Upper lobe of left lung (tissue), 4 donors: ENCODE measurements around the gene VAPB.

Source experiments
- CTCF ChIP-seq, 6 experiments: fragments of 450-650 bp in 4 of 6; fragments of 200-600 bp in 2 of 6; sonication (generic) in 2 of 6; IDR thresholded peaks; one replicate each; pipeline ENCODE4 v1.5.1; 2016 to 2019; ENCODE audit warnings: antibody characterized with exemption in 6 of 6
- EP300 ChIP-seq, 4 donors: sonication (generic); formaldehyde crosslinking; IDR thresholded peaks; one replicate each; pipeline ENCODE4 v1.5.1; 2017; ENCODE audit warnings: antibody characterized with exemption in 4 of 4, control low read depth in 2 of 4
- POLR2A ChIP-seq, 4 donors: fragments of 450-650 bp; IDR thresholded peaks; one replicate each; pipeline ENCODE4 v1.5.1; 2016 to 2017; ENCODE audit warnings: antibody characterized with exemption in 4 of 4, mild to moderate bottlenecking in 2 of 4
- POLR2AphosphoS5 ChIP-seq, 2 donors: sonication (generic); formaldehyde crosslinking; IDR thresholded peaks; one replicate each; pipeline ENCODE4 v1.5.1; 2017; ENCODE audit warnings: antibody characterized with exemption in 2 of 2

DNA sequence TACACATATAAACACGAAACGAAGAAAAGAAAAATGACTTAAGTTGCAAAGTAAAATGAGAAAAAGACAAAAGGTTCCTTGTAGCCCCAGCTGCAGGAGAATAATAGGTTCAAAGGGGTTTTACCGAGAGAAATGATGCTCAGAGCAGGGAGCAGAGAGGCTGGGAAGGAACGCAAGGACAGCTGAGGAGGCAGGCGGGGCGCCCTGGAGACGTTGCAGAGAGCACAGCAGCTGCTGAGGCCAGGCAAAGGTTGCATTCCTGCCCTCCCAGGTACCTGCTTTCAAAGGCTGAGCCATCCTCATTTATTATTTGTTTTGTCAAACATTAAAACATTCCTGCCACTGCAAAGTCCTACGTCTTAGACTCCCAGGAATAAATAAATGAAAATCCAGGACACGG is 16.2 kb upstream of the VAPB start:
- no peak for TF ChIP-seq CTCF (IDR thresholded peaks at IDR 0.05)
- no peak for TF ChIP-seq POLR2AphosphoS5 (IDR thresholded peaks at IDR 0.05)
- no peak for TF ChIP-seq EP300 (IDR thresholded peaks at IDR 0.05)
- no peak for TF ChIP-seq POLR2A (IDR thresholded peaks at IDR 0.05)
